Transverse colon (tissue), 4 donors: ENCODE measurements around the gene CKM.

ENCODE experiments used
- CTCF ChIP-seq, 5 experiments: fragments of 200-600 bp in 3 of 5; fragments of 450-650 bp in 2 of 5; sonication (generic) in 3 of 5; IDR thresholded peaks; 1 replicate in 2 of 5; 2 replicates in 3 of 5; pipeline ENCODE4 v1.5.1; 2016 to 2017; ENCODE audit warnings: antibody characterized with exemption in 5 of 5, inconsistent platforms in 3 of 5, mild to moderate bottlenecking in 2 of 5, moderate library complexity in 1 of 5
- EP300 ChIP-seq: sonication (generic); formaldehyde crosslinking; IDR thresholded peaks from one replicate; pipeline ENCODE4 v1.6.1; 2017; ENCODE audit warnings: antibody characterized with exemption, low read depth
- POLR2A ChIP-seq: fragments of 450-650 bp; IDR thresholded peaks from one replicate; pipeline ENCODE4 v1.6.1; 2016; ENCODE audit warnings: antibody characterized with exemption, mild to moderate bottlenecking, moderate library complexity
- POLR2AphosphoS5 ChIP-seq, 3 donors: sonication (generic); formaldehyde crosslinking; IDR thresholded peaks; one replicate each; pipeline ENCODE4 v1.6.1; 2016; ENCODE audit warnings: antibody characterized with exemption in 3 of 3

DNA sequence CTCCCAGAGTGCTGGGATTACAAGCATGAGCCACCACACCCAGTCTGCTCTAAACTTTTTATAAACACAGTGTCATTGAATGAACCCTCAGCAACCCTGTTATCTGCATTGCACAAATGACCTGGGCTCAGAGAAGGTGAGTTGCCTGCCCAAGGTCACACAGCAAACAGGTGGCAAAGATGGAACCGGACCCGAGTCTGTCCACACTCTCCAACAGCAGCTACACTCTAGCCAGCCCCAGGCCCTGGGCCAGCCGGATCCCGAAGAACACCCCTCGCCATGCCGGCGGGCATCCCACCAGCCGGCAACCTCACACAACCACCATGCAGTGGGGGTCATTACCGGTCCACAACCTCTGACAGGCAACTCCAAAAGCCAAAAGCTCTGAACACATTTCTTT is 33.2 kb upstream of the CKM start:
- TF ChIP-seq CTCF (IDR thresholded peaks at IDR 0.05) (no peak), POLR2AphosphoS5 (IDR thresholded peaks at IDR 0.05) (no peak), EP300 (no peak), POLR2A (no peak)
